Measurements from ENCODE around the gene PRKD3. TPM values are rescaled to one million over a fixed set of nuclear protein-coding genes. Genes with fewer than 3 reads are reported as not detected.

Gene PRKD3
- total and polyA plus RNA-seq, 2 donors (not counting 1 experiment from before 2014, with no cell fraction given) = 48.0 to 67.7 TPM

DNA sequence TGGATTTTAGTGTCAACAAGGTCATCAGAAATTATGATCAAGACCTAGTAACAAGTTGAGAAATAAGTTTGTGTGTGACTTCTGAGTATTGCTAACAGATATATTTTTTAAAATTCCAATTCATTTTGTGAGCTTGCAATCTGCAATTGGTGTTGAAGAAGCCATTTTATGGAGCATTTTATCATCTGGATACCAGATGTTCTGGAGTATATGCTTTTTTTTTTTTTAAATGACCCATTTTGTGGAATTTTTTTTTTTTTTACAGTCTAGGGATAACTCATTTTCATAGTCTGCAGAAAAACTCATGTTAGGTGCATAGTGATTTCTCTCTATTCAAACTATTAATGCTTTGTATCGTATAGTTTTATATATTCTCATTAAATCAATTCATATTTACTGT lies 32.4 kb upstream of the PRKD3 start:
- Histone ChIP-seq H3K36me3 (ENCODE audit: control insufficient read depth, insufficient read depth, low read length) (no peaks in the 10 kb centered on the region), H3K79me2 (ENCODE audit: control insufficient read depth, insufficient read depth, low read length) (no peaks in the 10 kb centered on the region), H2AFZ (ENCODE audit: low read length) (no peak overlapping the region), H3K4me3 (replicated peaks in 1 of 4; ENCODE audit: control extremely low read depth in 1 of 4, insufficient read depth in 1 of 4, low read depth in 3 of 4, low read length in 4 of 4) (no peak overlapping the region), H3K4me2 (ENCODE audit: extremely low read depth, insufficient read depth, low read length) (no peak overlapping the region), H3K27me3 (ENCODE audit: control insufficient read depth, insufficient read depth, low read length) (peaks cover 2% of the 10 kb centered on the region), H3K9me3 (ENCODE audit: control insufficient read depth, insufficient read depth, low read depth, low read length) (no peaks in the 10 kb centered on the region), H3K27ac (ENCODE audit: insufficient read depth, low read length) (no peak overlapping the region), H3K4me1 (ENCODE audit: control insufficient read depth, extremely low read depth, insufficient read depth, low read length) (no peaks in the 10 kb centered on the region), H4K20me1 (ENCODE audit: control insufficient read depth, extremely low read depth, insufficient read depth, low read length) (no peaks in the 10 kb centered on the region), H3K9ac (ENCODE audit: insufficient read depth, low read length) (no peak overlapping the region)
- no peak for DNase-seq (ENCODE audit: low read depth in 2 of 2)
- no peak for TF ChIP-seq EZH2 (IDR thresholded peaks at IDR 0.05; ENCODE audit: low read length, missing control alignments)
- TF ChIP-seq, protein P1, sequence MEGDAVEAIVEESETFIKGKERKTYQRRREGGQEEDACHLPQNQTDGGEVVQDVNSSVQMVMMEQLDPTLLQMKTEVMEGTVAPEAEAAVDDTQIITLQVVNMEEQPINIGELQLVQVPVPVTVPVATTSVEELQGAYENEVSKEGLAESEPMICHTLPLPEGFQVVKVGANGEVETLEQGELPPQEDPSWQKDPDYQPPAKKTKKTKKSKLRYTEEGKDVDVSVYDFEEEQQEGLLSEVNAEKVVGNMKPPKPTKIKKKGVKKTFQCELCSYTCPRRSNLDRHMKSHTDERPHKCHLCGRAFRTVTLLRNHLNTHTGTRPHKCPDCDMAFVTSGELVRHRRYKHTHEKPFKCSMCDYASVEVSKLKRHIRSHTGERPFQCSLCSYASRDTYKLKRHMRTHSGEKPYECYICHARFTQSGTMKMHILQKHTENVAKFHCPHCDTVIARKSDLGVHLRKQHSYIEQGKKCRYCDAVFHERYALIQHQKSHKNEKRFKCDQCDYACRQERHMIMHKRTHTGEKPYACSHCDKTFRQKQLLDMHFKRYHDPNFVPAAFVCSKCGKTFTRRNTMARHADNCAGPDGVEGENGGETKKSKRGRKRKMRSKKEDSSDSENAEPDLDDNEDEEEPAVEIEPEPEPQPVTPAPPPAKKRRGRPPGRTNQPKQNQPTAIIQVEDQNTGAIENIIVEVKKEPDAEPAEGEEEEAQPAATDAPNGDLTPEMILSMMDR (conservative IDR thresholded peaks at IDR 0.05 in 1 of 2, IDR thresholded peaks at IDR 0.05 in 1 of 2; ENCODE audit: low read depth in 1 of 2, low read length in 2 of 2) = no peak

DNA sequence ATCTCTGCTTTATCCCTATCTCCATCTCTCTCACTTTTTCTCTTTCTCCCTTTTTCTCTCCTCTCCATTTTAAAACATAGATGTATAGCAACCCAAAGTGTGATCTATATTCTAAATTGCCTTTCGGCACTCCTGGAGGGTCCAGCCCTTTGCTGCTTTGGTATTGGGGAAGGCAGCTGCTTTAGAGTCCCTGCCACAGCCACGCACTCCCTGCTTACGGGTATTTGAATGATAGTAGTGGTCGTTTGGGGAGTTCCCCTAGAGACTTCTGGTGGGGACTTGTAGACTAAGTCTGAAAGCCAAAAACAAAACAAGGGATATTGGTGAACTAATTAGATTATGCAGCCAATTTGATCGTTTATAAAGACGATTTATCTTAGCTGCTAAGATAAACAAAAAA lies 31.7 kb upstream of the PRKD3 start:
- Histone ChIP-seq H3K27me3 (ENCODE audit: control insufficient read depth, insufficient read depth, low read length) (no peaks in the 10 kb centered on the region), H3K79me2 (ENCODE audit: control insufficient read depth, insufficient read depth, low read length) (no peaks in the 10 kb centered on the region), H3K36me3 (ENCODE audit: control insufficient read depth, insufficient read depth, low read length) (no peaks in the 10 kb centered on the region), H4K20me1 (ENCODE audit: control insufficient read depth, extremely low read depth, insufficient read depth, low read length) (no peaks in the 10 kb centered on the region), H3K9me3 (ENCODE audit: control insufficient read depth, insufficient read depth, low read depth, low read length) (no peaks in the 10 kb centered on the region), H3K27ac (ENCODE audit: insufficient read depth, low read length) (no peak overlapping the region), H2AFZ (ENCODE audit: low read length) (no peak overlapping the region), H3K4me3 (replicated peaks in 1 of 4; ENCODE audit: control extremely low read depth in 1 of 4, insufficient read depth in 1 of 4, low read depth in 3 of 4, low read length in 4 of 4) (no peak overlapping the region), H3K9ac (ENCODE audit: insufficient read depth, low read length) (no peak overlapping the region), H3K4me2 (ENCODE audit: extremely low read depth, insufficient read depth, low read length) (no peak overlapping the region), H3K4me1 (ENCODE audit: control insufficient read depth, extremely low read depth, insufficient read depth, low read length) (no peaks in the 10 kb centered on the region)
- TF ChIP-seq EZH2 (IDR thresholded peaks at IDR 0.05; ENCODE audit: low read length, missing control alignments) = no peak
- TF ChIP-seq, protein P1 (conservative IDR thresholded peaks at IDR 0.05 in 1 of 2, IDR thresholded peaks at IDR 0.05 in 1 of 2; ENCODE audit: low read depth in 1 of 2, low read length in 2 of 2) = no peak
- no peak for DNase-seq (ENCODE audit: low read depth in 2 of 2)

DNA sequence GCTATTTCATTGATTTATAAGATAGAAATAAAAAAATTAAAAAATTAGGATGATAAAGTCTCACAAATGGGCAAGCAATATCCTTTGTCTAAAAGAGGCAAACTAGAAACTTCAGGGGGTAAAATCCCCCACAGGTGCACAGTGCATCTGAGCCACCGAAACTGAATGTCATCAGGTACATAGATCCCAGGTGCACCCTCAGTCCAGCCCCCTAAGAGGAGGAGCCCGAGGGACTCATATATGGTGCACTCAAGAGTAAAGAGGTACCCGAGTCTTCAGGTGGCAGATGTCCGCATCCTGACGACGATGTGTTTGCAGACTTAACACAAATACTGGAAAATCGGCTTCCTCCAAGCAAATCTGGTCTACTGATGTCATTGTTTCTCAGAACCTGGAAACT lies 31.1 kb upstream of the PRKD3 start:
- Histone ChIP-seq H3K4me2 (ENCODE audit: extremely low read depth, insufficient read depth, low read length) (no peak overlapping the region), H3K79me2 (ENCODE audit: control insufficient read depth, insufficient read depth, low read length) (no peaks in the 10 kb centered on the region), H3K9me3 (ENCODE audit: control insufficient read depth, insufficient read depth, low read depth, low read length) (no peaks in the 10 kb centered on the region), H2AFZ (ENCODE audit: low read length) (no peak overlapping the region), H4K20me1 (ENCODE audit: control insufficient read depth, extremely low read depth, insufficient read depth, low read length) (no peaks in the 10 kb centered on the region), H3K27ac (ENCODE audit: insufficient read depth, low read length) (no peak overlapping the region), H3K4me3 (replicated peaks in 1 of 4; ENCODE audit: control extremely low read depth in 1 of 4, insufficient read depth in 1 of 4, low read depth in 3 of 4, low read length in 4 of 4) (no peak overlapping the region), H3K9ac (ENCODE audit: insufficient read depth, low read length) (no peak overlapping the region), H3K36me3 (ENCODE audit: control insufficient read depth, insufficient read depth, low read length) (no peaks in the 10 kb centered on the region), H3K4me1 (ENCODE audit: control insufficient read depth, extremely low read depth, insufficient read depth, low read length) (no peaks in the 10 kb centered on the region), H3K27me3 (ENCODE audit: control insufficient read depth, insufficient read depth, low read length) (no peaks in the 10 kb centered on the region)
- TF ChIP-seq EZH2 (IDR thresholded peaks at IDR 0.05; ENCODE audit: low read length, missing control alignments) = no peak
- TF ChIP-seq, protein P1 (conservative IDR thresholded peaks at IDR 0.05 in 1 of 2, IDR thresholded peaks at IDR 0.05 in 1 of 2; ENCODE audit: low read depth in 1 of 2, low read length in 2 of 2) = no peak
- DNase-seq (ENCODE audit: low read depth in 2 of 2) = no peak

All from fibroblast of lung (primary cell).